HFFc6 (cell line): ENCODE results near the gene SIPA1L3. TPM values are rescaled to one million over a fixed set of nuclear protein-coding genes. Genes with fewer than 3 reads are reported as not detected.
"Not testable (repeated sequence)": the region's sequence is repeated elsewhere in the genome, so short reads cannot be mapped to it uniquely, and the experiment has no call there.

Experiments used
- DNase-seq: peaks from one replicate; pipeline ENCODE4 v3.0.0-alpha.2; 2018
- H3K27ac Mint-ChIP-seq: 2 replicates; pipeline ENCODE4 v1.8.0; 2020; ENCODE audit warnings: mild to moderate bottlenecking, mixed read lengths
- H3K27me3 Mint-ChIP-seq: 2 replicates; pipeline ENCODE4 v1.8.0; 2021; ENCODE audit warnings: mild to moderate bottlenecking, moderate library complexity, mixed read lengths; ENCODE audit not compliant: insufficient read depth
- H3K36me3 Mint-ChIP-seq: 2 replicates; pipeline ENCODE4 v1.8.0; 2021; ENCODE audit warnings: low read depth, mixed read lengths
- H3K4me1 Mint-ChIP-seq: 2 replicates; pipeline ENCODE4 v1.8.0; 2020; ENCODE audit warnings: low read depth, mixed read lengths
- H3K4me3 Mint-ChIP-seq: 2 replicates; pipeline ENCODE4 v1.8.0; 2020; ENCODE audit warnings: mild to moderate bottlenecking, moderate library complexity, mixed read lengths
- H3K9me3 Mint-ChIP-seq: 2 replicates; pipeline ENCODE4 v1.8.0; 2020; ENCODE audit warnings: mild to moderate bottlenecking, mixed read lengths
- CTCF ChIP-seq: fragments of 200-600 bp; sonication (generic); IDR thresholded peaks from 2 replicates; pipeline ENCODE4 v1.5.0; 2021; ENCODE audit warnings: antibody characterized with exemption, mild to moderate bottlenecking
- long read RNA-seq: library from polyadenylated mRNA; unstranded; transcript quantifications from one replicate; pipeline ENCODE4 v2.0.0, GENCODE V29; 2019
- total RNA-seq, 6 experiments: library from RNA; stranded (reverse); fragmentation: NEBNext Ultra II Directional; extraction: Animal tissue kit (Norgen Biotek cat#: 25700); gene quantifications; 2 replicates in 1 of 6; 3 replicates in 5 of 6; pipeline ENCODE4 v1.2.3, GENCODE V29; 2021

The SIPA1L3 gene
- 10 to 100 TPM; 34.0 to 46.7 (median 41.8) TPM for total RNA-seq
- long read RNA-seq, partial matches to known transcripts = 2 of 5 reads
- long read RNA-seq, other reads (novel, unspliced or antisense) = 3 of 5 reads

- Mint-ChIP-seq H3K27ac (peak within 1 kb of the TSS; percentile 89), H3K9me3 (no peaks in the 10 kb centered on the region), H3K4me3 (peak within 1 kb of the TSS; percentile 99), H3K4me1 (peaks cover 41% of the 10 kb centered on the region), H3K36me3 (peaks cover 17% of the 10 kb centered on the region), H3K27me3 (no peaks in the 10 kb centered on the region; the same call in 1 of the 2 replicates)
- no peak for TF ChIP-seq CTCF
- DNase-seq = peak; percentile 95
Measured at GRCh38 chr19:37906869-37907734, at the start of gene SIPA1L3. Gene SIPA1L3 (plus strand): TSS chr19:37907208. CDS start chr19:38081566, 174,358 bp downstream.

GRCh38 chr19:37864501-37864900 lies 42.5 kb upstream of the SIPA1L3 start:
- peaks cover 11% of the 10 kb centered on the region; the same call in 1 of the 2 replicates for H3K9me3 Mint-ChIP-seq
- DNase-seq = no peak
- peaks cover 14% of the 10 kb centered on the region for H3K4me1 Mint-ChIP-seq
- peaks cover 5% of the 10 kb centered on the region for H3K27me3 Mint-ChIP-seq
- TF ChIP-seq CTCF = no peak
- no peaks in the 10 kb centered on the region for H3K36me3 Mint-ChIP-seq
- no peak overlapping the region for H3K27ac Mint-ChIP-seq
- no peak overlapping the region for H3K4me3 Mint-ChIP-seq

GRCh38 chr19:37865930-37866329 lies 41.1 kb upstream of the SIPA1L3 start:
- not testable (repeated sequence) for H3K27ac Mint-ChIP-seq, H3K36me3 Mint-ChIP-seq, DNase-seq, H3K4me3 Mint-ChIP-seq, H3K27me3 Mint-ChIP-seq
- H3K4me1 Mint-ChIP-seq = peaks cover 14% of the 10 kb centered on the region
- peaks cover 11% of the 10 kb centered on the region; the same call in 1 of the 2 replicates for H3K9me3 Mint-ChIP-seq

- Mint-ChIP-seq H3K36me3 (no peaks in the 10 kb centered on the region), H3K4me3 (no peak overlapping the region), H3K4me1 (peaks cover 19% of the 10 kb centered on the region), H3K9me3 (peaks cover 11% of the 10 kb centered on the region; the same call in 1 of the 2 replicates), H3K27ac (no peak overlapping the region), H3K27me3 (peaks cover 5% of the 10 kb centered on the region)
- no peak for TF ChIP-seq CTCF
- no peak for DNase-seq
Measured at GRCh38 chr19:37867831-37868230, 39.2 kb upstream of the SIPA1L3 start.

GRCh38 chr19:37869766-37870340 lies 37.2 kb upstream of the SIPA1L3 start:
- DNase-seq = no peak
- TF ChIP-seq CTCF = no peak
- Mint-ChIP-seq H3K36me3 (no peaks in the 10 kb centered on the region; the same call in 1 of the 2 replicates), H3K27ac (no peak overlapping the region), H3K27me3 (peaks cover 9% of the 10 kb centered on the region), H3K9me3 (peaks cover 6% of the 10 kb centered on the region; the same call in 1 of the 2 replicates), H3K4me1 (peaks cover 19% of the 10 kb centered on the region), H3K4me3 (no peak overlapping the region)

GRCh38 chr19:37872383-37872782 lies 34.6 kb upstream of the SIPA1L3 start:
- Mint-ChIP-seq H3K4me1 (peaks cover 18% of the 10 kb centered on the region), H3K4me3 (no peak overlapping the region), H3K36me3 (no peaks in the 10 kb centered on the region; the same call in 1 of the 2 replicates), H3K27me3 (peaks cover 13% of the 10 kb centered on the region), H3K27ac (no peak overlapping the region), H3K9me3 (peaks cover 6% of the 10 kb centered on the region; the same call in 1 of the 2 replicates)
- DNase-seq = no peak
- no peak for TF ChIP-seq CTCF
